H1 (cell line): ENCODE results near the gene GABRB2. TPM values are rescaled to one million over a fixed set of nuclear protein-coding genes. Genes with fewer than 3 reads are reported as not detected.

Experiments
- CTCF ChIA-PET: fragments of 300-600 bp; sonication (Branson Sonifier 250); formaldehyde crosslinking; loops from one replicate; lab custom pipeline; 2021; ENCODE audit not compliant: partially characterized antibody; lab: Charles Lee
- POLR2A ChIA-PET: fragments of 300-600 bp; sonication (Branson Sonifier 250); formaldehyde crosslinking; loops from one replicate; lab custom pipeline; 2021; ENCODE audit warnings: inconsistent platforms; ENCODE audit not compliant: partially characterized antibody; lab: Charles Lee
- DNase-seq, 2 experiments: peaks; one replicate each; pipeline versions ENCODE4 v3.0.0 to v3.0.0-alpha.2; 2010 to 2022; ENCODE audit warnings: low spot score in 2 of 2, low read depth in 1 of 2, mixed read lengths in 1 of 2
- FAIRE-seq: peaks from 2 replicates; lab custom pipeline; 2011; peaks lifted over from hg19 to GRCh38; lab: Jason Lieb, UNC
- H2AFZ ChIP-seq: 2 replicates; pipeline ENCODE4 v1.8.1; 2012; ENCODE audit warnings: low read length, inconsistent platforms
- H2AK5ac ChIP-seq: 2 replicates; pipeline ENCODE4 v1.6.1; 2013; ENCODE audit warnings: low read depth, low read length
- H2BK120ac ChIP-seq: replicated peaks from 2 replicates; pipeline ENCODE3; 2013; ENCODE audit warnings: low read depth, low read length, inconsistent platforms
- H2BK12ac ChIP-seq: 2 replicates; pipeline ENCODE4 v1.6.1; 2013; ENCODE audit warnings: low read depth, low read length
- H2BK15ac ChIP-seq: 2 replicates; pipeline ENCODE4 v1.6.1; 2013; ENCODE audit warnings: low read length
- H2BK20ac ChIP-seq: 2 replicates; pipeline ENCODE4 v1.6.1; 2013; ENCODE audit warnings: low read length
- H2BK5ac ChIP-seq: 2 replicates; pipeline ENCODE4 v1.6.1; 2013; ENCODE audit warnings: low read depth, low read length
- H3K14ac ChIP-seq: 2 replicates; pipeline ENCODE4 v1.6.1; 2013; ENCODE audit warnings: inconsistent platforms; ENCODE audit not compliant: insufficient read length
- H3K18ac ChIP-seq: 2 replicates; pipeline ENCODE4 v1.6.1; 2013; ENCODE audit warnings: low read length; ENCODE audit errors: extremely low read depth
- H3K23ac ChIP-seq: 2 replicates; pipeline ENCODE4 v1.6.1; 2013; ENCODE audit warnings: inconsistent platforms; ENCODE audit not compliant: insufficient read length
- H3K23me2 ChIP-seq: 2 replicates; pipeline ENCODE4 v1.6.1; 2013; ENCODE audit warnings: low read depth, low read length
- H3K27ac ChIP-seq: 2 replicates; pipeline ENCODE4 v1.6.1; 2011; ENCODE audit warnings: low read depth, low read length, inconsistent platforms
- H3K27me3 ChIP-seq, 4 experiments: replicated peaks in 1 of 4; 1 replicate in 1 of 4; 2 replicates in 3 of 4; pipeline versions ENCODE4 v1.6.1 to v1.8.1; 2011 to 2013; ENCODE audit warnings: low read length in 3 of 4, mild to moderate bottlenecking in 3 of 4, inconsistent platforms in 2 of 4, mixed read lengths in 2 of 4, moderate library complexity in 1 of 4; ENCODE audit not compliant: control insufficient read depth in 3 of 4, insufficient read depth in 3 of 4; ENCODE audit errors: extremely low read depth in 1 of 4
- H3K36me3 ChIP-seq, 4 experiments: 2 replicates each; pipeline versions ENCODE4 v1.6.1 to v1.8.1; 2011 to 2013; ENCODE audit warnings: mild to moderate bottlenecking in 4 of 4, low read length in 3 of 4, moderate library complexity in 2 of 4, control low read depth in 1 of 4, inconsistent platforms in 1 of 4; ENCODE audit not compliant: insufficient read depth in 4 of 4, control insufficient read depth in 2 of 4
- H3K4ac ChIP-seq: replicated peaks from 2 replicates; pipeline ENCODE3; 2013; ENCODE audit warnings: low read length, low read depth, mixed read lengths, inconsistent platforms; ENCODE audit not compliant: insufficient read length
- H3K4me1 ChIP-seq, 4 experiments: replicated peaks in 1 of 4; 1 replicate in 1 of 4; 2 replicates in 3 of 4; pipeline versions ENCODE4 v1.6.1 to v1.8.1; 2011 to 2013; ENCODE audit warnings: low read length in 3 of 4, inconsistent platforms in 2 of 4, mixed read lengths in 1 of 4; ENCODE audit not compliant: insufficient read depth in 4 of 4, control insufficient read depth in 3 of 4
- H3K4me2 ChIP-seq, 2 experiments: 2 replicates each; pipeline versions ENCODE4 v1.6.1 to v1.8.1; 2011 to 2013; ENCODE audit warnings: low read depth in 2 of 2, low read length in 2 of 2, control low read depth in 1 of 2, inconsistent platforms in 1 of 2, mild to moderate bottlenecking in 1 of 2; ENCODE audit not compliant: insufficient read depth in 1 of 2
- H3K4me3 ChIP-seq, 4 experiments: fragments of 200-600, 300-600 bp in 1 of 4; sonication (generic), shearing (Covaris generic), sonication (Bioruptor Twin) in 1 of 4; 2 replicates each; pipeline versions ENCODE4 v1.5.1 to v1.8.1; 2011 to 2016; ENCODE audit warnings: low read length in 4 of 4, low read depth in 3 of 4, control low read depth in 2 of 4, inconsistent platforms in 2 of 4, mild to moderate bottlenecking in 2 of 4, mixed read lengths in 1 of 4, moderate library complexity in 1 of 4; ENCODE audit not compliant: insufficient read depth in 2 of 4; ENCODE audit errors: extremely low read depth in 1 of 4
- H3K56ac ChIP-seq: replicated peaks from 2 replicates; pipeline ENCODE3; 2013; ENCODE audit warnings: low read depth, mild to moderate bottlenecking, mixed read lengths, low read length, inconsistent platforms; ENCODE audit not compliant: insufficient read length
- H3K79me1 ChIP-seq: 2 replicates; pipeline ENCODE4 v1.6.1; 2013; ENCODE audit warnings: low read depth, low read length, control low read depth
- H3K79me2 ChIP-seq, 2 experiments: 2 replicates each; pipeline versions ENCODE4 v1.6.1 to v1.8.1; 2012 to 2013; ENCODE audit warnings: low read length in 2 of 2, mild to moderate bottlenecking in 2 of 2, inconsistent platforms in 1 of 2; ENCODE audit not compliant: insufficient read depth in 2 of 2, control insufficient read depth in 1 of 2
- H3K9ac ChIP-seq, 4 experiments: replicated peaks in 1 of 4; 1 replicate in 1 of 4; 2 replicates in 3 of 4; pipeline versions ENCODE4 v1.6.1 to v1.8.1; 2011 to 2013; ENCODE audit warnings: low read depth in 3 of 4, low read length in 3 of 4, control low read depth in 2 of 4, mild to moderate bottlenecking in 2 of 4, moderate library complexity in 2 of 4, inconsistent platforms in 1 of 4; ENCODE audit errors: extremely low read depth in 1 of 4
- H3K9me3 ChIP-seq, 2 experiments: 2 replicates each; pipeline versions ENCODE4 v1.6.1 to v1.8.1; 2012 to 2013; ENCODE audit warnings: mild to moderate bottlenecking in 2 of 2, moderate library complexity in 2 of 2, control low read depth in 1 of 2, inconsistent platforms in 1 of 2, low read depth in 1 of 2, low read length in 1 of 2, mixed read lengths in 1 of 2; ENCODE audit not compliant: insufficient read depth in 2 of 2
- H4K20me1 ChIP-seq, 2 experiments: replicated peaks in 1 of 2; 2 replicates each; pipeline versions ENCODE3 to v1.8.1; 2011 to 2013; ENCODE audit warnings: inconsistent platforms in 2 of 2, low read length in 2 of 2, mild to moderate bottlenecking in 1 of 2; ENCODE audit not compliant: insufficient read depth in 2 of 2, control insufficient read depth in 1 of 2
- H4K5ac ChIP-seq: 2 replicates; pipeline ENCODE4 v1.6.1; 2013; ENCODE audit warnings: low read length, low read depth, mixed read lengths, inconsistent platforms; ENCODE audit not compliant: insufficient read length
- H4K8ac ChIP-seq: 2 replicates; pipeline ENCODE4 v1.8.0; 2013; ENCODE audit warnings: mild to moderate bottlenecking, moderate library complexity, low read length, inconsistent platforms; ENCODE audit not compliant: insufficient read depth; ENCODE audit errors: extremely low read depth
- H4K91ac ChIP-seq: replicated peaks from 2 replicates; pipeline ENCODE3; 2013; ENCODE audit warnings: low read length, mixed read lengths, inconsistent platforms; ENCODE audit not compliant: insufficient read length
- BRCA1 ChIP-seq: IDR thresholded peaks from 2 replicates; pipeline ENCODE4 v1.6.1; 2012; ENCODE audit warnings: low read depth, low read length, improper control_type of control experiment
- RNF2 ChIP-seq: fragments of 200-900, 300-1000 bp; sonication (generic); IDR thresholded peaks from 2 replicates; pipeline ENCODE4 v1.7.1; 2016; ENCODE audit warnings: borderline replicate concordance, low read depth, mild to moderate bottlenecking, antibody characterized with exemption, low read length; ENCODE audit not compliant: poor library complexity, severe bottlenecking; ENCODE audit errors: missing control alignments
- WGBS, 2 experiments: shearing (Covaris generic) in 1 of 2; methylation state at CpG; one replicate each; pipeline versions ENCODE4 v1.1.6 to v1.1.7; 2013 to 2015; ENCODE audit warnings: low lambda C conversion rate in 2 of 2, mixed read lengths in 2 of 2, inconsistent platforms in 1 of 2, low coverage in 1 of 2, missing lambda C conversion rate in 1 of 2; ENCODE audit not compliant: insufficient replicate concordance in 2 of 2, insufficient coverage in 1 of 2, insufficient read length in 1 of 2; ENCODE audit errors: extremely low coverage in 1 of 2, missing lambda C conversion rate in 1 of 2; 5-methylcytosine and 5-hydroxymethylcytosine counted together
- polyA plus RNA-seq, 7 experiments: library from polyadenylated mRNA; depleted of rRNA in 3 of 7; stranded (reverse) in 5 of 7; unstranded in 2 of 7; fragments of >200 nt in 5 of 7; fragments of 200-250 nt in 2 of 7; gene quantifications; 1 replicate in 5 of 7; 2 replicates in 1 of 7; 4 replicates in 1 of 7; pipeline versions ENCODE4 v1.2.1 to v1.2.3, GENCODE V29; 2011 to 2013; ENCODE audit warnings: missing spikeins in 2 of 7, mixed read lengths in 2 of 7
- total RNA-seq: library from RNA; stranded (reverse); fragmentation: NEBNext Ultra II Directional; extraction: Animal tissue kit (Norgen Biotek cat#: 25700); gene quantifications from 2 replicates; pipeline ENCODE4 v1.2.1, GENCODE V29; 2021

GABRB2 gene
- total and polyA plus RNA-seq, 2 of the 8 experiments (the other 6 are each of a cell fraction or from before 2014, with no cell fraction given), result 0.54 to 1.9 TPM

DNA sequence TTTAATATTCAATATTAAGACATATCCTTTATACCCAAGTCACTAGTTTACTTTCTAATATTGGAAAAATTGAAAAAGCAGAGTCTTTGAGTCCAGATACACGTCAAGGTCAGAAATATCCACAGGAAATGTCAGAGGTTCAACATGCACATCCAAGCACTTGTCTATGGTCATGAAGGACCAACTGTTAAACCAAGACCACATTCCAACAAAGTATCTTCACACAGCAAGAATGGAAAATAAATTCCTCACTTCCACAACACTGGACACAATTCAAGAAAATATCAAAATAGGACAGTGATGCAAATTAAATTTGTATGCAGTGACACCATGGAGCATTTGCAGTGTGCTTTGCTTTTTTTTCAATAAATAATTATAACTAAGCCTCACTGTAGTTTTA lies 142.5 kb downstream of the GABRB2 start:
- ChIA-PET POLR2A (no interaction called here), CTCF (interaction anchor here (0.7 kb wide), 1 partner anchor 658 kb away, joined by 3 read pairs; no protein-coding TSS in a partner anchor)
- 95% methylated on average over 1 of the region's 1 CpG; no CpG with 5 or more reads in 1 of the 2 experiments for WGBS, 2 experiments
- no peak overlapping the region for H3K4me2 ChIP-seq
- no peak for DNase-seq
- no peak overlapping the region for H2BK20ac ChIP-seq
- H3K4me1 ChIP-seq, result no peaks in the 10 kb centered on the region
- no peak overlapping the region for H3K9ac ChIP-seq
- no peaks in the 10 kb centered on the region for H3K9me3 ChIP-seq
- no peak overlapping the region for H3K4me3 ChIP-seq
- H2BK5ac ChIP-seq, result no peak overlapping the region
- no peak overlapping the region for H3K27ac ChIP-seq
- no peak overlapping the region for H2AK5ac ChIP-seq
- H2AFZ ChIP-seq, result no peak overlapping the region
- no peak overlapping the region for H4K5ac ChIP-seq
- TF ChIP-seq RNF2 (no peak), BRCA1 (no peak)
- H3K14ac ChIP-seq, result no peak overlapping the region
- no peaks in the 10 kb centered on the region for H4K20me1 ChIP-seq
- no peaks in the 10 kb centered on the region for H3K79me1 ChIP-seq
- no peak overlapping the region for H3K23ac ChIP-seq
- no peak overlapping the region for H4K8ac ChIP-seq
- H2BK12ac ChIP-seq, result no peak overlapping the region
- no peak for FAIRE-seq
- no peak overlapping the region for H2BK120ac ChIP-seq
- H3K36me3 ChIP-seq, result no peaks in the 10 kb centered on the region
- H3K27me3 ChIP-seq, result no peaks in the 10 kb centered on the region
- H3K18ac ChIP-seq, result no peak overlapping the region
- H3K56ac ChIP-seq, result no peak overlapping the region
- no peak overlapping the region for H4K91ac ChIP-seq
- H2BK15ac ChIP-seq, result no peak overlapping the region
- no peaks in the 10 kb centered on the region; the same call in 1 of the 2 replicates for H3K23me2 ChIP-seq
- no peak overlapping the region for H3K4ac ChIP-seq
- no peaks in the 10 kb centered on the region for H3K79me2 ChIP-seq
